ENCODE results near the gene CYP27A1. TPM values are rescaled to one million over a fixed set of nuclear protein-coding genes. Genes with fewer than 3 reads are reported as not detected.
"Not testable (repeated sequence)": the region's sequence is repeated elsewhere in the genome, so short reads cannot be mapped to it uniquely, and the experiment has no call there.

CYP27A1 gene
- total RNA-seq, 1 donor from 2014 or later: 53.1 TPM

DNA sequence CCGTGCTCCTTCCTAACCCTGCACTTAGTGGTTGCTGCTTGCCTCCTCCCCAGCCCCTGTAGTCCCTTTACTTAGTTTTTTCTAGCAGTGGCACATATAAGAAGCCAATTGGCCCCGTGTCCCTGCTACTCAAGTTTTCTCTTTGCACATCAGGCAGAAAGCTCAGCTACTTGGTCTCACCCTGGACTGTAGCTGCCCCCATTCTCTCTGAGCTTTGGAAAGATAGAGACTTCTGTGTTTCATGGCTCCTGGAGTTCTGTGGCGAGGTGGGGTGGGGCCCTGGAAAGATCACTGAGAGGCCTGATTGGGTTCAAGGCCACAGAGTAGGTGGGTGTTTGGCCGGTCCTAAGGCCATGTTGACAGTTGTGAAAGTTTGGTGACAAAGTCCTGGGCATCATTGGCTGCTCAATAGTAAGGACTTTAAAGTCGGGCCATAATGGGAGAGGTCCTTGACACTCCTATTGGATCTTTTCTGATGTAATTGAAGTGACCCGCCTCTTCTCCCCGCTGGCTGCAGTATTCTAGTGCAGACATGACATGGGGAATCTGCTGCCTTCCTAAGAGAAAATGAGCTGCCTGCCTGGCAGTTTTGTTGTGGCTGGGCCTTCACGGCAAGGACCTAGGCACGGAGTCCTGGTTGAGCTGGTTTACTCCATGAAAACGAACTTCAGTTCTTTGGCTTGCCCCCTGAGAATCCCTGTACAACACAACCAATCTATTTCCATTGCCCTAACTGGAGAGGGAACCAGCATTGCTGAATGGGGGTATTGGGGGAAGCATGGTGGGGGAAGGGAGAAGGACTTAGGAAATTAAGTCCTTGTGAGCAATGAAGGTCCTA, 26.2 kb upstream of the CYP27A1 start:
- Histone ChIP-seq H3K4me3 (no peak overlapping the region), H3K4me1 (peaks cover 6 to 17% of the 10 kb centered on the region in 2 donors), H3K27me3 (no peaks in the 10 kb centered on the region), H3K9me3 (no peaks in the 10 kb centered on the region), H3K27ac (peak overlapping the region; percentile 58 to 71), H3K36me3 (peaks cover 27 to 35% of the 10 kb centered on the region in 2 donors)
- intact Hi-C loops (cut with DNase I): no loop called here
- TF ChIP-seq, protein P1, sequence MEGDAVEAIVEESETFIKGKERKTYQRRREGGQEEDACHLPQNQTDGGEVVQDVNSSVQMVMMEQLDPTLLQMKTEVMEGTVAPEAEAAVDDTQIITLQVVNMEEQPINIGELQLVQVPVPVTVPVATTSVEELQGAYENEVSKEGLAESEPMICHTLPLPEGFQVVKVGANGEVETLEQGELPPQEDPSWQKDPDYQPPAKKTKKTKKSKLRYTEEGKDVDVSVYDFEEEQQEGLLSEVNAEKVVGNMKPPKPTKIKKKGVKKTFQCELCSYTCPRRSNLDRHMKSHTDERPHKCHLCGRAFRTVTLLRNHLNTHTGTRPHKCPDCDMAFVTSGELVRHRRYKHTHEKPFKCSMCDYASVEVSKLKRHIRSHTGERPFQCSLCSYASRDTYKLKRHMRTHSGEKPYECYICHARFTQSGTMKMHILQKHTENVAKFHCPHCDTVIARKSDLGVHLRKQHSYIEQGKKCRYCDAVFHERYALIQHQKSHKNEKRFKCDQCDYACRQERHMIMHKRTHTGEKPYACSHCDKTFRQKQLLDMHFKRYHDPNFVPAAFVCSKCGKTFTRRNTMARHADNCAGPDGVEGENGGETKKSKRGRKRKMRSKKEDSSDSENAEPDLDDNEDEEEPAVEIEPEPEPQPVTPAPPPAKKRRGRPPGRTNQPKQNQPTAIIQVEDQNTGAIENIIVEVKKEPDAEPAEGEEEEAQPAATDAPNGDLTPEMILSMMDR (IDR thresholded peaks at IDR 0.05): no peak
- no peak for DNase-seq (ENCODE audit: low spot score in 2 of 2)

DNA sequence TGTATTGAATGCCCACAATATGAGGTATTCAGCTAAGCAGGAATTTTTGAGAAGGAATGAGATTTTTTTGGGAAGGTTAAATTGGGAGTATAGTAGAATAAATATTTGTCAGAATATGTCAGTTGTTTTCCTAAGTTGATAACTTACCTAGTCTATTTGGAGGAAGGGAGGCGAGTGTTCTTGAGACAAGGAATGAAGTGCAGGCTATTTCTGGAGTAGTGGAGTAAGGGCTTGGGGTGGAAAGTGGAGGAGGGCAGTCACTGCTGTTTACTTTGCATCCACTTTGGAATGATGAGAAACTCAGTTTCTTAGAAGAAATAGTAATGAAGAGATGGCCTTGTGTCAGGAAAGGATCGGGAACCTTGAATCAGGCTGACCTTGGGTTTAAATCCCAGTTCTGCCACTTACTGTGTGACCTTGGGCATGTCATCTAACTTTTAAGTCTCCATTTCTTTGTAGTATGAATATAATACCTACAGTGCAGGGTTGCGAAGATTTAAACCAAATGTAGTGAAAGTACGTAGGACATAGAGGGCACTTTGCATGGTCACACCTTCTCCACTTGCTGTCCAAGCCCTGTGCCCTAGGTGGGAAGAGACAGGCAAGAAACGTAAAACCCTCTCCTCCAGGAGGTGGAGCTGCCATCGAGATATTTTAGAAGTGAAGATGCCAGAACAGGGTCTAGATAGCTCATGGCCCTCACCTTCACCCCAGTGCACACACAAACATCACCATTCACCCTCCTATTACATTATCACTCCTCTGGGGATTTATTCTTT, 25.2 kb upstream of the CYP27A1 start:
- no peak for DNase-seq (ENCODE audit: low spot score in 2 of 2)
- H3K9me3 ChIP-seq: no peaks in the 10 kb centered on the region
- no peaks in the 10 kb centered on the region for H3K27me3 ChIP-seq
- intact Hi-C loops (cut with DNase I): no loop called here
- H3K27ac ChIP-seq: peak overlapping the region; percentile 58 to 71
- peaks cover 24 to 27% of the 10 kb centered on the region in 2 donors for H3K36me3 ChIP-seq
- H3K4me1 ChIP-seq: peaks cover 6 to 17% of the 10 kb centered on the region in 2 donors
- no peak overlapping the region for H3K4me3 ChIP-seq
- TF ChIP-seq, protein P1 (IDR thresholded peaks at IDR 0.05): no peak

DNA sequence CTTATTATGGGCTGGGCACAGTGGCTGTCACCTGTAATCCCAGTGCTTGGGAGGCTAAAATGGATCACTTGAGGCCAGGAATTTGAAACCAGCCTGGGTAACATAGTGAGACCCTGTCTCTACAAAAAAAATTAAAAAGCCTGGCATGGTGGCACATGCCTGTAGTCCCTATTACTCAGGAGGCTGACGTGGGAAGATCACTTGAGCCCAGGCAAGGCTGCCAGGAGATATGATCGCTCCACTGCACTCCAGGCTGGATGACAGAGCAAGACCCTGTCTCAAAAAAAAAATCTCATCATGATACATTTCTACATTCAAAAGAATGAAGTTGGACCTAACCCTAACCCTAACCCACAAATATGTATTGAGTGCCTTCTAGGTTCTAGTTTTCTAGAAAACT, 20.2 kb upstream of the CYP27A1 start:
- Histone ChIP-seq H3K36me3 (no peaks in the 10 kb centered on the region), H3K27me3 (no peaks in the 10 kb centered on the region), H3K4me3 (no peak overlapping the region), H3K9me3 (no peaks in the 10 kb centered on the region), H3K27ac (no peak overlapping the region), H3K4me1 (peaks cover 4 to 11% of the 10 kb centered on the region in 2 donors)
- DNase-seq (ENCODE audit: low spot score in 2 of 2): no peak
- intact Hi-C loops (cut with DNase I): no loop called here
- TF ChIP-seq, protein P1 (IDR thresholded peaks at IDR 0.05): no peak

DNA sequence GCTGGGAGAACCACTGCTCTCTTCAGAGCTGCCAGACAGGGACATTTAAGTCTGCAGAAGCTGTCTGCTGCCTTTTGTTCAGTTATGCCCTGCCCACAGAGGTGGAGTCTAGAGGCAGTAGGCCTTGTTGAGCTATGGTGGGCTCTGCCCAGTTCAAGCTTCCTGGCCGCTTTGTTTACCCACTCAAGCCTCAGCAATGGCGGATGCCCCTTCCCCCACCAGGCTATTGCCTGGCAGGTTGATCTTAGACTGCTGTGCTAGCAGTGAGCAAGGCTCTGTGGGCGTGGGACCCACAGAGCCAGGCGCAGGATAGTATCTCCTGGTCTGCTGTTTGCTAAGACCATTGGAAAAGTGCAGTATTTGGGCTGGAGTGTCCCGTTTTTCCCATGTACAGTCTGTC, 9.2 kb upstream of the CYP27A1 start:
- intact Hi-C loops (cut with DNase I); H3K9me3 ChIP-seq; H3K36me3 ChIP-seq; DNase-seq (ENCODE audit: low spot score in 2 of 2); H3K4me1 ChIP-seq; H3K4me3 ChIP-seq; H3K27ac ChIP-seq; H3K27me3 ChIP-seq: not testable (repeated sequence)

DNA sequence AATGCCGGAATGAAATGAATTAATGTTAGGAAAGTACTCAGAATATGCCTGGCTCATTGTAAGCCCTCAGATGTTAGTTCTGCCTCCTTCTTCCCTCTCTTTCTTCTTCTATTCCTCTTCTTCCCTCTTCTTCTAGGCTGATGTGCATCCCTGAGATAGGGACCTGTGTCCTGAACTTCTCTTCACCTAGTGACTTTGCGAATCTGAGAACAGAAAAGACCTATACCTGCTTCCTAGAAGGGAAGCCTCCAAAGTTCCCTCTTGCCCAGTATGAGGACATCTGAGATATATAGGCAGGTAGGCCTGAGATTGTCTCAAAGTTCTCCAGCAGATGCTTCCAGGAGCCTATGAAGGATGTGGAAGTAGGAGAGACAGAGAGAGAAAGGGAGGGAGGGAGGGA, 8.1 kb upstream of the CYP27A1 start:
- no peak for DNase-seq (ENCODE audit: low spot score in 2 of 2)
- no peak overlapping the region for H3K27ac ChIP-seq
- H3K4me3 ChIP-seq: no peak overlapping the region
- no peaks in the 10 kb centered on the region for H3K4me1 ChIP-seq
- H3K9me3 ChIP-seq: no peaks in the 10 kb centered on the region
- TF ChIP-seq, protein P1 (IDR thresholded peaks at IDR 0.05): no peak
- H3K27me3 ChIP-seq: no peaks in the 10 kb centered on the region
- H3K36me3 ChIP-seq: no peaks in the 10 kb centered on the region
- intact Hi-C loops (cut with DNase I): no loop called here

DNA sequence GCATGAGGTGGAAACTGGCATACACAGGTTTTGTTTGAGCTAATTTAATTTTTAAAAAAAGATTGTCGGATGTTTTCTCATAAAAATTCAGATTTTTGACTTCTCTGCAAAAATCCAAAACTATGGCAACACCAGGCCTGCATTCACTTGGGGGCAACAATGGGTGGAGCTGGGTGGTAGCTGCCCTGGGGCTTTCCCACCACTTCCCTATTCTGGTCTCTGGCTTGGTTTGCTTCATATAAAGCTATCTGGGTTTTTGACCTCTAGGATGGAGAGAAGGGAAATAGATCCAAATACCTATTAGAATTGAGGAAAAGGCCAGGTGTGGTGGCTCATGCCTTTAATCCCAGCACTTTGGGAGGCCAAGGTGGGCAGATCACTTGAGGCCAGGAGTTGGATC, 5.5 kb upstream of the CYP27A1 start:
- no peak overlapping the region for H3K27ac ChIP-seq
- H3K4me3 ChIP-seq: no peak overlapping the region
- intact Hi-C loops (cut with DNase I): no loop called here
- no peaks in the 10 kb centered on the region for H3K4me1 ChIP-seq
- no peaks in the 10 kb centered on the region for H3K36me3 ChIP-seq
- TF ChIP-seq, protein P1 (IDR thresholded peaks at IDR 0.05): no peak
- no peak for DNase-seq (ENCODE audit: low spot score in 2 of 2)
- no peaks in the 10 kb centered on the region for H3K9me3 ChIP-seq
- H3K27me3 ChIP-seq: no peaks in the 10 kb centered on the region
